Liver (tissue), 9 donors: ENCODE measurements around the gene RAB3GAP2. TPM values are rescaled to one million over a fixed set of nuclear protein-coding genes. Genes with fewer than 3 reads are reported as not detected.

Experiments used
- DNase-seq: peaks from one replicate; pipeline ENCODE4 v3.0.0-alpha.2; 2017; ENCODE audit warnings: low spot score
- H3K27ac ChIP-seq, 2 donors: one replicate each; pipeline ENCODE4 v1.7.0; 2013; ENCODE audit warnings: inconsistent platforms in 2 of 2, low read length in 2 of 2, control low read depth in 1 of 2, low read depth in 1 of 2, mild to moderate bottlenecking in 1 of 2
- H3K27me3 ChIP-seq, 4 donors: one replicate each; pipeline versions ENCODE4 v1.6.1 to v1.7.0; 2013; ENCODE audit warnings: low read length in 3 of 4, inconsistent platforms in 1 of 4, mild to moderate bottlenecking in 1 of 4, moderate library complexity in 1 of 4; ENCODE audit not compliant: control insufficient read depth in 4 of 4, insufficient read depth in 4 of 4
- H3K36me3 ChIP-seq, 4 donors: one replicate each; pipeline versions ENCODE4 v1.6.1 to v1.7.0; 2013; ENCODE audit warnings: low read length in 3 of 4, mild to moderate bottlenecking in 3 of 4, low read depth in 1 of 4, moderate library complexity in 1 of 4; ENCODE audit not compliant: control insufficient read depth in 4 of 4, insufficient read depth in 3 of 4
- H3K4me1 ChIP-seq, 4 donors: one replicate each; pipeline versions ENCODE4 v1.6.1 to v1.7.0; 2013; ENCODE audit warnings: low read length in 3 of 4, mild to moderate bottlenecking in 3 of 4, moderate library complexity in 1 of 4; ENCODE audit not compliant: control insufficient read depth in 4 of 4, insufficient read depth in 4 of 4
- H3K4me3 ChIP-seq, 3 donors: one replicate each; pipeline versions ENCODE4 v1.6.1 to v1.7.0; 2013; ENCODE audit warnings: low read length in 3 of 3, control low read depth in 1 of 3, low read depth in 1 of 3, mild to moderate bottlenecking in 1 of 3
- H3K9ac ChIP-seq, 2 donors: one replicate each; pipeline ENCODE4 v1.7.0; 2013; ENCODE audit warnings: low read length in 2 of 2, mild to moderate bottlenecking in 2 of 2, moderate library complexity in 2 of 2, control low read depth in 1 of 2, low read depth in 1 of 2
- H3K9me3 ChIP-seq, 4 donors: one replicate each; pipeline versions ENCODE4 v1.6.1 to v1.7.0; 2013; ENCODE audit warnings: low read length in 3 of 4; ENCODE audit not compliant: control insufficient read depth in 4 of 4
- FOXA1 ChIP-seq: IDR thresholded peaks from 2 replicates; pipeline ENCODE4 v1.6.1; 2016; ENCODE audit warnings: antibody characterized with exemption
- FOXA2 ChIP-seq: IDR thresholded peaks from 2 replicates; pipeline ENCODE4 v1.6.1; 2016; ENCODE audit warnings: antibody characterized with exemption
- GABPA ChIP-seq, 2 donors: IDR thresholded peaks in 1 of 2; conservative IDR thresholded peaks in 1 of 2; 2 replicates each; pipeline ENCODE4 v1.6.1; 2016; ENCODE audit warnings: antibody characterized with exemption in 2 of 2, mild to moderate bottlenecking in 1 of 2, moderate library complexity in 1 of 2
- HNF4A ChIP-seq, 2 donors: conservative IDR thresholded peaks; 2 replicates each; pipeline ENCODE4 v1.6.1; 2016; ENCODE audit warnings: antibody characterized with exemption in 2 of 2, mild to moderate bottlenecking in 2 of 2
- HNF4G ChIP-seq: IDR thresholded peaks from 2 replicates; pipeline ENCODE4 v1.6.1; 2016; ENCODE audit warnings: antibody characterized with exemption
- JUND ChIP-seq, 2 donors: IDR thresholded peaks; 2 replicates each; pipeline ENCODE4 v1.6.1; 2016; ENCODE audit warnings: antibody characterized with exemption in 2 of 2
- NR2F2 ChIP-seq: IDR thresholded peaks from 2 replicates; pipeline ENCODE4 v1.6.1; 2016; ENCODE audit warnings: antibody characterized with exemption
- RAD21 ChIP-seq, 2 donors: IDR thresholded peaks; 2 replicates each; pipeline ENCODE4 v1.6.1; 2016; ENCODE audit warnings: antibody characterized with exemption in 2 of 2, mild to moderate bottlenecking in 2 of 2
- RXRA ChIP-seq, 2 donors: IDR thresholded peaks; 2 replicates each; pipeline ENCODE4 v1.6.1; 2017 to 2018; ENCODE audit warnings: antibody characterized with exemption in 2 of 2, mild to moderate bottlenecking in 1 of 2
- SP1 ChIP-seq: IDR thresholded peaks from 2 replicates; pipeline ENCODE4 v1.6.1; 2018; ENCODE audit warnings: antibody characterized with exemption, mild to moderate bottlenecking
- TAF1 ChIP-seq: conservative IDR thresholded peaks from 2 replicates; pipeline ENCODE4 v1.6.1; 2016; ENCODE audit warnings: antibody characterized with exemption, mild to moderate bottlenecking
- WGBS: extraction: QIAGEN DNeasy Blood & Tissue Kit; methylation state at CpG from one replicate; pipeline ENCODE4 v1.1.7; 2013; 5-methylcytosine and 5-hydroxymethylcytosine counted together
- polyA plus RNA-seq, 2 donors: library from polyadenylated mRNA; stranded (reverse) in 1 of 2; unstranded in 1 of 2; fragments of 200-250 nt in 1 of 2; fragments of >200 nt in 1 of 2; fragmentation: Nextera tagmentation in 1 of 2; extraction: Ambion mirVana in 1 of 2; gene quantifications; one replicate each; pipeline versions ENCODE4 v1.2.1 to v1.2.3, GENCODE V29; 2013 to 2015
- total RNA-seq, 2 donors: library from RNA; depleted of rRNA; stranded (reverse); fragments of >200 nt; gene quantifications; one replicate each; pipeline ENCODE4 v1.2.3, GENCODE V29; 2014
- TF ChIP-seq, protein P1 (sequence below): IDR thresholded peaks from 2 replicates; pipeline ENCODE4 v1.6.1; 2016; ENCODE audit warnings: antibody characterized with exemption, mild to moderate bottlenecking
- TF ChIP-seq, protein P2 (sequence below): IDR thresholded peaks from 2 replicates; pipeline ENCODE4 v1.6.1; 2016; ENCODE audit warnings: antibody characterized with exemption
- TF ChIP-seq, protein P3 (sequence below): IDR thresholded peaks from 2 replicates; pipeline ENCODE4 v1.6.1; 2016; ENCODE audit warnings: antibody characterized with exemption
- TF ChIP-seq, protein P4 (sequence below): IDR thresholded peaks from 2 replicates; pipeline ENCODE4 v1.6.1; 2016; ENCODE audit warnings: antibody characterized with exemption
- donor health status: healthy.
- donor health status: healthy.
- donor health status: healthy.
- donor health status: healthy.
- donor health status: healthy.

The RAB3GAP2 gene
- total and polyA plus RNA-seq, 4 donors, result 5.3 to 24.0 (median 11.4) TPM

DNA sequence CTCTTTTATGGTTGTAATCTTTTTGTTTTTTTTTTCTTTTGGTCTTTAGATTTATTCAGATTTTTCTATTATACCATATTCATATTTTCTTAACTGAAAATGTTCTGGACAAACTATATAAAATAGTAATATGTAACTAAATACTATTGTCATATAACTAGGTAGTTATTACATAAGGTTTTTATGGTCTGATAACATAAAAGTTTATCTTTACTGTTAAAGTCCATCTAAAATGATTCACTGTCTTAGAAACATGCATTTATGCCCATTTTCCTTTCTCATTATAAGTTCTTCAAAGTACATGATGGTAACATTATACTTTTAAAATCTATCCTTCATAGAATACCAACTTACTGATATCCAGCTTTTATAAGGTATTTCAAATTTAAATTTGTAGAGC is 149.2 kb downstream of the RAB3GAP2 start:
- no peaks in the 10 kb centered on the region for H3K9me3 ChIP-seq
- H3K4me3 ChIP-seq, result no peak overlapping the region
- no peak overlapping the region for H3K27ac ChIP-seq
- no peak for DNase-seq
- no peaks in the 10 kb centered on the region for H3K27me3 ChIP-seq
- TF ChIP-seq TAF1 (no peak), RAD21 (IDR thresholded peaks at IDR 0.05) (no peak), FOXA2 (no peak), GABPA (IDR thresholded peaks at IDR 0.05 in 1 of 2, conservative IDR thresholded peaks at IDR 0.05 in 1 of 2) (no peak), JUND (IDR thresholded peaks at IDR 0.05) (no peak), NR2F2 (no peak), SP1 (no peak), FOXA1 (no peak), HNF4G (no peak)
- TF ChIP-seq, protein P1, sequence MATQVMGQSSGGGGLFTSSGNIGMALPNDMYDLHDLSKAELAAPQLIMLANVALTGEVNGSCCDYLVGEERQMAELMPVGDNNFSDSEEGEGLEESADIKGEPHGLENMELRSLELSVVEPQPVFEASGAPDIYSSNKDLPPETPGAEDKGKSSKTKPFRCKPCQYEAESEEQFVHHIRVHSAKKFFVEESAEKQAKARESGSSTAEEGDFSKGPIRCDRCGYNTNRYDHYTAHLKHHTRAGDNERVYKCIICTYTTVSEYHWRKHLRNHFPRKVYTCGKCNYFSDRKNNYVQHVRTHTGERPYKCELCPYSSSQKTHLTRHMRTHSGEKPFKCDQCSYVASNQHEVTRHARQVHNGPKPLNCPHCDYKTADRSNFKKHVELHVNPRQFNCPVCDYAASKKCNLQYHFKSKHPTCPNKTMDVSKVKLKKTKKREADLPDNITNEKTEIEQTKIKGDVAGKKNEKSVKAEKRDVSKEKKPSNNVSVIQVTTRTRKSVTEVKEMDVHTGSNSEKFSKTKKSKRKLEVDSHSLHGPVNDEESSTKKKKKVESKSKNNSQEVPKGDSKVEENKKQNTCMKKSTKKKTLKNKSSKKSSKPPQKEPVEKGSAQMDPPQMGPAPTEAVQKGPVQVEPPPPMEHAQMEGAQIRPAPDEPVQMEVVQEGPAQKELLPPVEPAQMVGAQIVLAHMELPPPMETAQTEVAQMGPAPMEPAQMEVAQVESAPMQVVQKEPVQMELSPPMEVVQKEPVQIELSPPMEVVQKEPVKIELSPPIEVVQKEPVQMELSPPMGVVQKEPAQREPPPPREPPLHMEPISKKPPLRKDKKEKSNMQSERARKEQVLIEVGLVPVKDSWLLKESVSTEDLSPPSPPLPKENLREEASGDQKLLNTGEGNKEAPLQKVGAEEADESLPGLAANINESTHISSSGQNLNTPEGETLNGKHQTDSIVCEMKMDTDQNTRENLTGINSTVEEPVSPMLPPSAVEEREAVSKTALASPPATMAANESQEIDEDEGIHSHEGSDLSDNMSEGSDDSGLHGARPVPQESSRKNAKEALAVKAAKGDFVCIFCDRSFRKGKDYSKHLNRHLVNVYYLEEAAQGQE, result no peak
- TF ChIP-seq, protein P2, sequence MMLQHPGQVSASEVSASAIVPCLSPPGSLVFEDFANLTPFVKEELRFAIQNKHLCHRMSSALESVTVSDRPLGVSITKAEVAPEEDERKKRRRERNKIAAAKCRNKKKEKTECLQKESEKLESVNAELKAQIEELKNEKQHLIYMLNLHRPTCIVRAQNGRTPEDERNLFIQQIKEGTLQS, result no peak
- TF ChIP-seq, protein P3, sequence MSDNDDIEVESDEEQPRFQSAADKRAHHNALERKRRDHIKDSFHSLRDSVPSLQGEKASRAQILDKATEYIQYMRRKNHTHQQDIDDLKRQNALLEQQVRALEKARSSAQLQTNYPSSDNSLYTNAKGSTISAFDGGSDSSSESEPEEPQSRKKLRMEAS, result no peak
- TF ChIP-seq, protein P4, sequence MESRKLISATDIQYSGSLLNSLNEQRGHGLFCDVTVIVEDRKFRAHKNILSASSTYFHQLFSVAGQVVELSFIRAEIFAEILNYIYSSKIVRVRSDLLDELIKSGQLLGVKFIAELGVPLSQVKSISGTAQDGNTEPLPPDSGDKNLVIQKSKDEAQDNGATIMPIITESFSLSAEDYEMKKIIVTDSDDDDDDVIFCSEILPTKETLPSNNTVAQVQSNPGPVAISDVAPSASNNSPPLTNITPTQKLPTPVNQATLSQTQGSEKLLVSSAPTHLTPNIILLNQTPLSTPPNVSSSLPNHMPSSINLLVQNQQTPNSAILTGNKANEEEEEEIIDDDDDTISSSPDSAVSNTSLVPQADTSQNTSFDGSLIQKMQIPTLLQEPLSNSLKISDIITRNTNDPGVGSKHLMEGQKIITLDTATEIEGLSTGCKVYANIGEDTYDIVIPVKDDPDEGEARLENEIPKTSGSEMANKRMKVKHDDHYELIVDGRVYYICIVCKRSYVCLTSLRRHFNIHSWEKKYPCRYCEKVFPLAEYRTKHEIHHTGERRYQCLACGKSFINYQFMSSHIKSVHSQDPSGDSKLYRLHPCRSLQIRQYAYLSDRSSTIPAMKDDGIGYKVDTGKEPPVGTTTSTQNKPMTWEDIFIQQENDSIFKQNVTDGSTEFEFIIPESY, result no peak
- no peak overlapping the region for H3K9ac ChIP-seq
- H3K4me1 ChIP-seq, result peaks cover 0 to 7% (median under 1%) of the 10 kb centered on the region in 4 donors
- peaks cover 0 to 15% (median 6%) of the 10 kb centered on the region in 4 donors for H3K36me3 ChIP-seq

DNA sequence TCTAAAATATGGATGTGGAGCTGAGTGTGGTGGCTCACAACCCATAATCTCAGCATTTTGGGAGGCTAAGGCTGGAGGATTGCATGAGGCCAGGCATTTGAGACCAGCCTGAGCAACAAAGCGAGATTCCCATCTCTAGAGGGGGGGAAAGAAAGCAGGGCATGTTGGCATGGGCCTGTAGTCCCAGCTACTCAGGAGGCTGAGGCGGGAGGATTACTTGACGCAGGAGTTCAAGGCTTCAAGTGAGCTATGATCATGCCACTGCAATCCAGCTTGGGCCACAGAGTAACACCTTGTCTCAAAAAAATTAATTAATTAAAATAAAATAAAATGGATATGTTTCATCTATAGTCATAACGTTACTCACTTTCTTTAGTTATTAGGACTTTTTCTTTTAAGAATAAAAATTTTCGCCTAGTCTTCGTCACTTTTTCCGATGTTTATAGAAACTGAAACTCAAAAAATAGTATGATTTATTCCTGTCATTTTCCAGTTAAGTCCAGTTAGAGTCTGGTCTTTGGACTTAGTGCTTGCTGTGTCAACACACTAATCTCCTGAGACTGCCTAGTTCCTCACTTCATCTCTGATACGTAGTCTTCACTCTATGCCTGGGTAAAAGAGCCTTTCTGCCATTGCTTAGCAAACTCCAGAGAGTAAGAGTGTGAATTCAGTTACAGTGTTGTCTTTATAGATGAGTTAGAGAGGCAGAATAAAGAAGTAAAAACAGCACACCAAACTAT is 150.3 kb downstream of the RAB3GAP2 start:
- TF ChIP-seq RAD21 (IDR thresholded peaks at IDR 0.05), result no peak
- TF ChIP-seq FOXA2, result no peak
- TF ChIP-seq JUND (IDR thresholded peaks at IDR 0.05), result peak in 1 of 2 donors; percentile 61
- no peak for TF ChIP-seq RXRA (IDR thresholded peaks at IDR 0.05)
- no peak for TF ChIP-seq FOXA1
- peak; percentile 56 to 63 for TF ChIP-seq HNF4A (conservative IDR thresholded peaks at IDR 0.05)
- TF ChIP-seq GABPA (IDR thresholded peaks at IDR 0.05 in 1 of 2, conservative IDR thresholded peaks at IDR 0.05 in 1 of 2), result no peak
- peaks cover 0 to 7% (median under 1%) of the 10 kb centered on the region in 4 donors for H3K4me1 ChIP-seq
- no peaks in the 10 kb centered on the region for H3K9me3 ChIP-seq
- H3K4me3 ChIP-seq, result no peak overlapping the region
- WGBS, result 73% methylated on average over 8 of the region's 8 CpGs
- no peak overlapping the region for H3K9ac ChIP-seq
- DNase-seq, result no peak
- no peaks in the 10 kb centered on the region for H3K27me3 ChIP-seq
- peak overlapping the region in 1 of 2 donors; percentile 14 for H3K27ac ChIP-seq
- peaks cover 0 to 8% (median 2%) of the 10 kb centered on the region in 4 donors for H3K36me3 ChIP-seq
